ENCODE measurements around the gene C16orf74. TPM values are rescaled to one million over a fixed set of nuclear protein-coding genes. Genes with fewer than 3 reads are reported as not detected.
A peak's percentile ranks its signal among the peaks of the same experiment; 100 is the strongest.

The C16orf74 gene
- total and polyA plus RNA-seq, 8 donors = 1.1 to 24.9 (median 4.6) TPM; not detected in 3

DNA sequence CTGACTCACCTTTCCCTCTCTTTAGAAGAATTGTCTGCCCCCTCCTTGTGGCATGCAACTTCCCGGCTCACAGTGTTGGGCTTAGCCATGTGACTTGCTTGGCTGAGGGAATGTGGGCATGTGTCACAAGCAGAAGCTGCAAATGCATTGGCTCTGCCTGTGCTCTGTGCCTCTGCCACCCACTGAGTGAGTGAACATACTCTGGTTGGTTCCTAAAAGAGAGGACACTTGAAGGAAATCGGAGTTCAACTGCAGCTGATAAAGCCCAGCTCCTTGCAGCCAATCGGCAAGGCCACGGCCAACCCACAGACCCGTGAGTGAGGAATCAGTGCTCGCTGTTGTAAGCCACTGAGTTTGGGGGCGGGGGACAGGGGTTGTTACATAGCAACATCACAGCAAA, 51.3 kb downstream of the C16orf74 start:
- 46 to 51% (median 46%) methylated on average over 7 of the region's 7 CpGs for WGBS, 5 donors
- H3K27ac ChIP-seq = no peak overlapping the region
- peak in 1 of 2 donors; percentile 60 for DNase-seq
- intact Hi-C loops (cut with DNase I; ENCODE audit: low total_unique reads) = no loop called here
- peaks cover 0 to 4% (median 0%) of the 10 kb centered on the region in 4 donors for H3K4me1 ChIP-seq
- peaks cover 0 to 7% (median 0%) of the 10 kb centered on the region in 4 donors for H3K9me3 ChIP-seq
- TF ChIP-seq POLR2A (IDR thresholded peaks at IDR 0.05) (no peak), POLR2AphosphoS5 (IDR thresholded peaks at IDR 0.05) (no peak), EP300 (IDR thresholded peaks at IDR 0.05) (no peak)
- TF ChIP-seq, protein P1, sequence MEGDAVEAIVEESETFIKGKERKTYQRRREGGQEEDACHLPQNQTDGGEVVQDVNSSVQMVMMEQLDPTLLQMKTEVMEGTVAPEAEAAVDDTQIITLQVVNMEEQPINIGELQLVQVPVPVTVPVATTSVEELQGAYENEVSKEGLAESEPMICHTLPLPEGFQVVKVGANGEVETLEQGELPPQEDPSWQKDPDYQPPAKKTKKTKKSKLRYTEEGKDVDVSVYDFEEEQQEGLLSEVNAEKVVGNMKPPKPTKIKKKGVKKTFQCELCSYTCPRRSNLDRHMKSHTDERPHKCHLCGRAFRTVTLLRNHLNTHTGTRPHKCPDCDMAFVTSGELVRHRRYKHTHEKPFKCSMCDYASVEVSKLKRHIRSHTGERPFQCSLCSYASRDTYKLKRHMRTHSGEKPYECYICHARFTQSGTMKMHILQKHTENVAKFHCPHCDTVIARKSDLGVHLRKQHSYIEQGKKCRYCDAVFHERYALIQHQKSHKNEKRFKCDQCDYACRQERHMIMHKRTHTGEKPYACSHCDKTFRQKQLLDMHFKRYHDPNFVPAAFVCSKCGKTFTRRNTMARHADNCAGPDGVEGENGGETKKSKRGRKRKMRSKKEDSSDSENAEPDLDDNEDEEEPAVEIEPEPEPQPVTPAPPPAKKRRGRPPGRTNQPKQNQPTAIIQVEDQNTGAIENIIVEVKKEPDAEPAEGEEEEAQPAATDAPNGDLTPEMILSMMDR (IDR thresholded peaks at IDR 0.05) = no peak
- H3K27me3 ChIP-seq = peaks cover 0 to 35% (median 5%) of the 10 kb centered on the region in 3 donors
- no peaks in the 10 kb centered on the region for H3K36me3 ChIP-seq
- H3K4me3 ChIP-seq = no peak overlapping the region

DNA sequence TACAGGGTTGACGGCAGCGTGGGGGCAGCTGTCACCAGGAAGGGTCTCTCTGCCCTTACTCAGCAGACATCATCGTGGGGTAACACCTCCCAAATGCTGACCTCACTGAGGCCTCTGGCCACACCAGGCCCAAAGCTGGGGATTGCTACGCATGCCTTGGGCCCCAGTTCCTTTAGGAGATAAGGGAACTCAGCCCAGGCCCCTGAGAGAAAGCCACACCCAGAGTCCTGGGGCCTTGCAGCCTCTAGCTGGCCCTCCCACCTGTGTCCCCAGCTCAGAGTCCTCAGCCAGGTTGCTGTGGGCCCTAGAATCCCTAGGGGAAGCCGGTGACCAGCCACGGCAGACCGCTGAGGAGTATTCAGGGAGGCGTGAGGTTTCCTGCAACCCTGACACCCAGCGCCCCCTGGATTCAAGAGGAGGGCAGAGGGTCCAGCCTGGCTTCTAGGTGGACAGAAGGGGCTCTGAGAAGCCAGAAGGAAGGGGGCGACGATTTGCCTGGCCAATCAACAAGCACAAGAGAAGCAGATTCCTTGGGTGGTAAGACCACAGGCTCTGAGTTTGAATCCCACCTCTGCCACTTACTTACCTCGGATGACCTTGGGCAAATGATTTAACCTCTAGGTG, 51.8 kb downstream of the C16orf74 start:
- peaks cover 0 to 7% (median 0%) of the 10 kb centered on the region in 4 donors for H3K9me3 ChIP-seq
- H3K36me3 ChIP-seq = no peaks in the 10 kb centered on the region
- 58 to 72% (median 63%) methylated on average over 5 to 12 of the region's 12 CpGs for WGBS, 5 donors
- H3K4me3 ChIP-seq = no peak overlapping the region
- no peak overlapping the region for H3K27ac ChIP-seq
- no peak for DNase-seq
- H3K4me1 ChIP-seq = peaks cover 0 to 4% (median 0%) of the 10 kb centered on the region in 4 donors
- intact Hi-C loops (cut with DNase I; ENCODE audit: low total_unique reads) = no loop called here
- H3K27me3 ChIP-seq = peaks cover 0 to 41% (median 5%) of the 10 kb centered on the region in 3 donors
- TF ChIP-seq POLR2A (IDR thresholded peaks at IDR 0.05) (no peak), POLR2AphosphoS5 (IDR thresholded peaks at IDR 0.05) (no peak), EP300 (IDR thresholded peaks at IDR 0.05) (no peak)
- TF ChIP-seq, protein P1 (IDR thresholded peaks at IDR 0.05) = no peak

DNA sequence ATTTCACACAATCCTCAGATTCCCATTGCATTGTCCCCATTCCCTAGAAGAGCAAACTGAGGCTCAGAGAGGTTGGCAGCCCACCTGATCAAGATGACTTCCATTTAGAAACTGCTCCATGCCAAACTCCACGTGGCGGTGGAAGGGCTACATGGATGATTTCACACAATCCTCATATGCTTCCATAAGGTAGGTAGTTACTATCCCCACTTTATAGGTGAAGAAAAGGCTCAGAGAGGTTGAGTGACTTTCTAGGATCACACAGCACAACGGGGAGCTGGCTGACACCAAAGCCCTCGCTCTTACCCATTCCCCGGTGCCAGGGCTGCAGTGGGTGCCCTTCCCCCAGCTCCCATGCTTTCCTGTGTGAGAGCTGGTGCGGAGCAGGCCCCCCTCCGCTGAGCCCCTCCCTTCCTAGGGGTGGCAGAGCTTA, 52.4 kb downstream of the C16orf74 start:
- intact Hi-C loops (cut with DNase I; ENCODE audit: low total_unique reads) = no loop called here

DNA sequence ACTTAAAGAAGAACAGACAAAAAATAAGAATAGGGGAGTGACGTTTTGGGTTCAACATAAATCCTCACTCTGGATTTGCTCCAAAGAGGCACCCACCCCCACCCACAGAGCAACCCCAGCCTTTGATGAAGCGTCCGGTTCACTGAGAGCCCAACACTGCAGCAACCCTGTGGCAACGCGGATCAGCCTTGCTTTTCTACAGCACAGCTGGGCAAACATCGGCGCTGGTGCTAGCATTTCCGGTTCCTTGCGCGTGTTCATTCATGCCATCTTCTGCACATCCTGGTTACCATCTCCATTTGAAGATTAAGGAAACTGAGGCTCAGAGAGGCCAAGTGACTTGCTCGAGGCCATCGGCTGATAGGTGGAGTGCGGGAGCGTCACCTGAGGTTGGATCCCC, 53.5 kb downstream of the C16orf74 start:
- intact Hi-C loops (cut with DNase I; ENCODE audit: low total_unique reads) = no loop called here

More for the DNA sequence above, 52.4 kb downstream of the C16orf74 start:
- 87 to 91% (median 89%) methylated on average over 6 to 7 of the region's 7 CpGs for WGBS, 5 donors
- H3K36me3 ChIP-seq = no peaks in the 10 kb centered on the region
- no peak overlapping the region for H3K27ac ChIP-seq
- DNase-seq = no peak
- TF ChIP-seq POLR2AphosphoS5 (IDR thresholded peaks at IDR 0.05) = no peak
- no peak for TF ChIP-seq POLR2A (IDR thresholded peaks at IDR 0.05)
- TF ChIP-seq, protein P1 (IDR thresholded peaks at IDR 0.05) = no peak
- no peak for TF ChIP-seq EP300 (IDR thresholded peaks at IDR 0.05)
- peaks cover 0 to 4% (median 0%) of the 10 kb centered on the region in 4 donors for H3K4me1 ChIP-seq
- H3K9me3 ChIP-seq = peaks cover 0 to 7% (median 0%) of the 10 kb centered on the region in 4 donors
- no peak overlapping the region for H3K4me3 ChIP-seq
- H3K27me3 ChIP-seq = peaks cover 0 to 44% (median 5%) of the 10 kb centered on the region in 3 donors

More for the DNA sequence above, 53.5 kb downstream of the C16orf74 start:
- Histone ChIP-seq H3K36me3 (no peaks in the 10 kb centered on the region), H3K4me3 (no peak overlapping the region), H3K27me3 (peaks cover 0 to 44% (median 5%) of the 10 kb centered on the region in 3 donors), H3K4me1 (peaks cover 0 to 4% (median 0%) of the 10 kb centered on the region in 4 donors), H3K27ac (no peak overlapping the region), H3K9me3 (peaks cover 0 to 7% (median 0%) of the 10 kb centered on the region in 4 donors)
- DNase-seq = no peak
- TF ChIP-seq EP300 (IDR thresholded peaks at IDR 0.05) = no peak
- TF ChIP-seq POLR2AphosphoS5 (IDR thresholded peaks at IDR 0.05) = no peak
- TF ChIP-seq, protein P1 (IDR thresholded peaks at IDR 0.05) = no peak
- no peak for TF ChIP-seq POLR2A (IDR thresholded peaks at IDR 0.05)
- WGBS, 5 donors = 50 to 66% (median 54%) methylated on average over 14 of the region's 14 CpGs
